Measurements from ENCODE around the gene FAM83C. TPM values are rescaled to one million over a fixed set of nuclear protein-coding genes. Genes with fewer than 3 reads are reported as not detected.

Gene FAM83C
- total RNA-seq, 4 donors from 2014 or later = not detected

DNA sequence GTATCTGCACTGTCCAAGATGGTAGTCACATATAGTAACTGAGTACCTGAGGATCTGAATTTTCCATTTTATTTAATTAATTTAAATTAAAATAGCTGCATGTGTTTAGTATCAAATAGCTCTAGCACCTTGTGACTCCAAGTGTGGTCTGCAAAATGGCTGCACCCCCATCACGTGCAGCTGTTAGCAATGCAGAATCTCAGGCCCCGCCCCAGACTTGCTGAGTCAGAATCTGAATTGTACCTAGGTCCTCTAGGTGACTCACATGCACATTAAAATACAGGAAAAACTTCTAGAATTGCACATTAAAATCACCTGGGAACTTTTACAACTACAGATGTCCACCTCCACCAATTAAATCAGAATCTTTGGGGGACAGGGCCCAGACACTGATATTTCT is 19.2 kb upstream of the FAM83C start:
- Histone ChIP-seq H3K9me3 (no peaks in the 10 kb centered on the region), H3K4me3 (no peak overlapping the region), H3K27me3 (no peaks in the 10 kb centered on the region), H3K36me3 (no peaks in the 10 kb centered on the region), H3K4me1 (peaks cover 0 to 10% (median 0%) of the 10 kb centered on the region in 4 donors), H3K27ac (no peak overlapping the region)
- TF ChIP-seq POLR2A (IDR thresholded peaks at IDR 0.05) = no peak
- TF ChIP-seq, protein P1, sequence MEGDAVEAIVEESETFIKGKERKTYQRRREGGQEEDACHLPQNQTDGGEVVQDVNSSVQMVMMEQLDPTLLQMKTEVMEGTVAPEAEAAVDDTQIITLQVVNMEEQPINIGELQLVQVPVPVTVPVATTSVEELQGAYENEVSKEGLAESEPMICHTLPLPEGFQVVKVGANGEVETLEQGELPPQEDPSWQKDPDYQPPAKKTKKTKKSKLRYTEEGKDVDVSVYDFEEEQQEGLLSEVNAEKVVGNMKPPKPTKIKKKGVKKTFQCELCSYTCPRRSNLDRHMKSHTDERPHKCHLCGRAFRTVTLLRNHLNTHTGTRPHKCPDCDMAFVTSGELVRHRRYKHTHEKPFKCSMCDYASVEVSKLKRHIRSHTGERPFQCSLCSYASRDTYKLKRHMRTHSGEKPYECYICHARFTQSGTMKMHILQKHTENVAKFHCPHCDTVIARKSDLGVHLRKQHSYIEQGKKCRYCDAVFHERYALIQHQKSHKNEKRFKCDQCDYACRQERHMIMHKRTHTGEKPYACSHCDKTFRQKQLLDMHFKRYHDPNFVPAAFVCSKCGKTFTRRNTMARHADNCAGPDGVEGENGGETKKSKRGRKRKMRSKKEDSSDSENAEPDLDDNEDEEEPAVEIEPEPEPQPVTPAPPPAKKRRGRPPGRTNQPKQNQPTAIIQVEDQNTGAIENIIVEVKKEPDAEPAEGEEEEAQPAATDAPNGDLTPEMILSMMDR (IDR thresholded peaks at IDR 0.05) = no peak
- DNase-seq = peak in 1 of 3 donors; percentile 69

GRCh38 chr20:35307666-35308653 is 15.7 kb upstream of the FAM83C start:
- Histone ChIP-seq H3K36me3 (no peaks in the 10 kb centered on the region), H3K4me1 (peaks cover 0 to 35% (median 1%) of the 10 kb centered on the region in 4 donors), H3K4me3 (no peak overlapping the region), H3K9me3 (no peaks in the 10 kb centered on the region), H3K27ac (peak overlapping the region in 2 of 4 donors; percentile 36 to 82), H3K27me3 (no peaks in the 10 kb centered on the region)
- TF ChIP-seq, protein P1 (IDR thresholded peaks at IDR 0.05) = no peak
- no peak for TF ChIP-seq POLR2A (IDR thresholded peaks at IDR 0.05)
- no peak for DNase-seq

GRCh38 chr20:35306931-35307517 is 14.8 kb upstream of the FAM83C start:
- Histone ChIP-seq H3K9me3 (no peaks in the 10 kb centered on the region), H3K4me1 (peaks cover 0 to 35% (median 1%) of the 10 kb centered on the region in 4 donors), H3K27me3 (no peaks in the 10 kb centered on the region), H3K4me3 (no peak overlapping the region), H3K27ac (peak overlapping the region in 2 of 4 donors; percentile 36 to 82), H3K36me3 (no peaks in the 10 kb centered on the region)
- peak in 2 of 3 donors; percentile 65 to 68 for DNase-seq
- TF ChIP-seq, protein P1 (IDR thresholded peaks at IDR 0.05) = peak in 4 of 6 experiments; percentile 41 to 79 (median 74)
- TF ChIP-seq POLR2A (IDR thresholded peaks at IDR 0.05) = no peak

DNA sequence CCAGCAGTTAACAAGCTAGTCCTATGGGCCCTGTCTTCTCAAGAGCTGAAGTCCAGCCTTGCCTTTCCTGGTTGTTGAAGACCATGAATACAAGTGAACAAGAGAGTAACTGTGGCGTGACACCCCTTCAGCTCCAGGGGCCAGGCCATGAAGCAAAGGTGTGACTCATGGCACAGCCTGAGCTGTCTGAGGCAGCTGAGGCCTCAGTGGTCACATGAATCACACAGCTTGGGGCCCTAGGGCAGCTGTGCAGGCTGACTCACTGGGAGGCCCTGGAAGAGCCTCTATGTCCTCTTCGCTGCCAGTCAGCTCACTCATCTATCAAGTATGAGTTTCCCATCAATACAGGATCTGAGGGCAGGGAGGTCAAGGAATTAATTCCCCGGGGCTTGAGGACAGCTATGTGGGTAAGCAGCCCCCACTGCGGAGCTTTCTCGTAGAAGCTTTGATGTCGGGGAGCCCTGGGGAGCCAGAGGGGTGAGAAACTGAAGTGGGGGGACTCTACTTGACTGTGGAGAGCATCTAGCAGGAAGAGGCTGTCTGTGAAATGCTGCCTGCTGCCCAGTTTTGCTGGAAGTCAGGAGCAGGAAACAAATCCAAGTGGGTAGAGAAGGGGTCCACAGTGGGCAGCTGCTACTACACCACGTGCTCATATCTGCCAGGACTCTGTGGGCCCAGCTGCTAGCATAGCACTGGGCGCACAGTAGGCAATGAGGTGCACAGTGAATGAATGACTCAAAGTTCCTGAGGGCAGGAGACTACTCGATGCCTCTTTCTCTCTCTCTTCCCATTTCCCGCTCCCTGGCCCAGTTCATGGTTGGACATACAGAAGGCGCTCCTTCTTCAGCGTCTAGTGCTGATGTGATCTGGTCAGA is 13.7 kb upstream of the FAM83C start:
- H3K4me1 ChIP-seq = peaks cover 0 to 35% (median 1%) of the 10 kb centered on the region in 4 donors
- H3K27ac ChIP-seq = peak overlapping the region in 3 of 4 donors; percentile 9 to 82 (median 69)
- no peak overlapping the region for H3K4me3 ChIP-seq
- TF ChIP-seq POLR2A (IDR thresholded peaks at IDR 0.05) = peak in 1 of 2 donors; percentile 28
- TF ChIP-seq, protein P1 (IDR thresholded peaks at IDR 0.05) = no peak
- DNase-seq = peak in 2 of 3 donors; percentile 73 to 85
- H3K36me3 ChIP-seq = no peaks in the 10 kb centered on the region
- no peaks in the 10 kb centered on the region for H3K9me3 ChIP-seq
- no peaks in the 10 kb centered on the region for H3K27me3 ChIP-seq

DNA sequence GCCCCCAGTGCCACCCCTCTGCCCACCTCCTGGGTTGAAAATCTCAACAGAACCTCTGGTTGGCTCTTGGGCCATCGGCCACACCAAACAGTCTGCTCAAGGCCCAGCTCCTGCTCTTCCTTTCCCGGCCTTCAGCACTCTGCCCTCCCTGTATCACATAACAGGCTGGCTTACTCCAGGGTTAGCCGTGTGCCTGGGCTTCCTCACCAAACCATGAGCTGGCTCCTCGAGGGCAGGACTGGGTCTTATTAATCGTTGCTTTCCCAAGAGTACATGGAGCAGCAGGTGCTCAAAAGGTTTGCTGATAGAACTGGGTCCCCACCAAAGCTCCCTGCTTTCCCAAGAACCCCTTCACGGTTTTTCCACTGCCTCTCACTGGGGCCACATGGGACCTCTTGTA is 12.7 kb upstream of the FAM83C start:
- Histone ChIP-seq H3K27ac (peak overlapping the region in 2 of 4 donors; percentile 69 to 82), H3K4me3 (no peak overlapping the region), H3K9me3 (no peaks in the 10 kb centered on the region), H3K36me3 (no peaks in the 10 kb centered on the region), H3K27me3 (no peaks in the 10 kb centered on the region), H3K4me1 (peaks cover 0 to 35% (median 1%) of the 10 kb centered on the region in 4 donors)
- DNase-seq = no peak
- TF ChIP-seq POLR2A (IDR thresholded peaks at IDR 0.05) = no peak
- TF ChIP-seq, protein P1 (IDR thresholded peaks at IDR 0.05) = no peak

Measured in Peyer's patch (tissue), 4 donors.